Measurements from ENCODE around the gene UBE2J2. TPM values are rescaled to one million over a fixed set of nuclear protein-coding genes. Genes with fewer than 3 reads are reported as not detected.

Gene UBE2J2
- total and polyA plus RNA-seq, 2 of the 4 experiments (the other 2 are of a cell fraction), result 20.6 to 67.5 TPM

DNA sequence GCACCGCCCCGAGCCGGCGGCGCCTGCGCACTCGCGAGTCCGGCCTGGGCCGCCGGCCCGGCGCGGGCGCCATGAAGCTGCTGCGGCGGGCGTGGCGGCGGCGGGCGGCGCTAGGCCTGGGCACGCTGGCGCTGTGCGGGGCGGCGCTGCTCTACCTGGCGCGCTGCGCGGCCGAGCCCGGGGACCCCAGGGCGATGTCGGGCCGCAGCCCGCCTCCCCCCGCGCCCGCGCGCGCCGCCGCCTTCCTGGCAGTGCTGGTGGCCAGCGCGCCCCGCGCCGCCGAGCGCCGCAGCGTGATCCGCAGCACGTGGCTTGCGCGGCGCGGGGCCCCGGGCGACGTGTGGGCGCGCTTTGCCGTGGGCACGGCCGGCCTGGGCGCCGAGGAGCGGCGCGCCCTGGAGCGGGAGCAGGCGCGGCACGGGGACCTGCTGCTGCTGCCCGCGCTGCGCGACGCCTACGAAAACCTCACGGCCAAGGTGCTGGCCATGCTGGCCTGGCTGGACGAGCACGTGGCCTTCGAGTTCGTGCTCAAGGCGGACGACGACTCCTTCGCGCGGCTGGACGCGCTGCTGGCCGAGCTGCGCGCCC, 41.4 kb downstream of the UBE2J2 start, which contains the start of gene B3GALT6:
Gene B3GALT6, plus strand, starts transcription at position 30 of the 588 bp plus-strand sequence. Its CDS starts 42 bp downstream, at position 72.
- peak within 1 kb of the TSS; percentile 89 for H3K23ac ChIP-seq (ENCODE audit: low read depth, low read length)
- DNase-seq (peak; percentile 12), ATAC-seq (ENCODE audit: low read depth) (peak; percentile 19; the same call in 1 of the 2 replicates)
- peaks cover 18% of the 10 kb centered on the region for H3K36me3 ChIP-seq (ENCODE audit: control insufficient read depth, insufficient read depth, low read length)
- in situ Hi-C loops (cut with MboI; ENCODE audit: low sequenced_read_pairs), result no loop called here
- peak within 1 kb of the TSS; percentile 96 to 100 for H4K8ac ChIP-seq (ENCODE audit: low read depth in 2 of 2, low read length in 2 of 2)
- H2BK5ac ChIP-seq (ENCODE audit: low read depth, low read length, poor library complexity, severe bottlenecking), result peak within 1 kb of the TSS; percentile 75
- ChIA-PET CTCF (interaction anchor here (2.3 kb wide), 1 partner anchor 110 kb away, joined by 11 read pairs; no protein-coding TSS in a partner anchor), POLR2A (ENCODE audit: unreplicated experiment) (no interaction called here)
- dilution Hi-C loops (cut with HindIII; ENCODE audit: low sequenced_read_pairs, unreplicated experiment), result no loop called here
- peak within 1 kb of the TSS; percentile 91 for H4K5ac ChIP-seq (ENCODE audit: low read depth, low read length)
- peak within 1 kb of the TSS; percentile 91 for H3K9ac ChIP-seq (ENCODE audit: low read depth, low read length)
- peak within 1 kb of the TSS; percentile 98 for H2AFZ ChIP-seq (replicated peaks; ENCODE audit: low read length, poor library complexity)
- peaks cover 18% of the 10 kb centered on the region for H3K4me1 ChIP-seq (ENCODE audit: control insufficient read depth, insufficient read depth, low read length)
- H4K91ac ChIP-seq (ENCODE audit: insufficient read depth, low read depth, low read length), result peak within 1 kb of the TSS; percentile 79
- no peak within 1 kb of the TSS; the same call in 1 of the 3 replicates for H2BK15ac ChIP-seq (ENCODE audit: low read depth, low read length)
- H3K9me1 ChIP-seq (ENCODE audit: insufficient read depth, low read length), result peaks cover 6% of the 10 kb centered on the region
- 19% methylated on average over 41 of the region's 100 CpGs; no CpG with 5 or more reads in 1 of the 2 experiments for WGBS, 2 experiments (ENCODE audit: extremely low coverage in 2 of 2, insufficient read length in 1 of 2)
- peak within 1 kb of the TSS; percentile 84 for H3K4me3 ChIP-seq (ENCODE audit: insufficient read depth, low read depth, low read length)
- peak within 1 kb of the TSS; percentile 94 for H3K56ac ChIP-seq (ENCODE audit: extremely low read depth, insufficient read depth, low read length)
- H3K27me3 ChIP-seq (ENCODE audit: control insufficient read depth, insufficient read depth, low read length), result no peaks in the 10 kb centered on the region
- no TSS peak for BruUV-seq (replicated peaks)
- H4K20me1 ChIP-seq (ENCODE audit: insufficient read depth, low read length), result peaks cover 24% of the 10 kb centered on the region
- H3K4me2 ChIP-seq (ENCODE audit: low read depth, low read length), result peak within 1 kb of the TSS; percentile 86
- peak within 1 kb of the TSS; percentile 94 for H3K14ac ChIP-seq (replicated peaks; ENCODE audit: low read depth, low read length)
- H3K4ac ChIP-seq (ENCODE audit: low read depth, low read length), result peak within 1 kb of the TSS; percentile 86
- H2AK9ac ChIP-seq (replicated peaks; ENCODE audit: low read depth, low read length, poor library complexity), result peak within 1 kb of the TSS; percentile 96
- H3K18ac ChIP-seq (ENCODE audit: low read depth, low read length), result peak within 1 kb of the TSS; percentile 3; the same call in 1 of the 2 replicates
- H2AK5ac ChIP-seq (ENCODE audit: low read depth, low read length), result peak within 1 kb of the TSS; percentile 99
- no peak within 1 kb of the TSS for H2BK20ac ChIP-seq (ENCODE audit: low read depth, low read length)
- H3K27ac ChIP-seq (ENCODE audit: insufficient read depth, low read length), result peak within 1 kb of the TSS; percentile 81
- H3K79me1 ChIP-seq (ENCODE audit: low read depth in 1 of 2, low read length in 2 of 2), result peaks cover 12 to 68% of the 10 kb centered on the region in 2 experiments; a peak in 3 of 4 replicates
- intact Hi-C loops (cut with micrococcal nuclease), result loop anchor here (5.0 kb wide), 1 partner anchor 250 kb away; the partner anchor contains the start of gene PERM1
- H3K9me3 ChIP-seq (ENCODE audit: control insufficient read depth, insufficient read depth, low read length), result peaks cover 3% of the 10 kb centered on the region
- peak within 1 kb of the TSS; percentile 64 for H2BK120ac ChIP-seq (ENCODE audit: low read depth, low read length)
- TF ChIP-seq RAD21 (IDR thresholded peaks at IDR 0.05; ENCODE audit: low read length), result no peak
- TF ChIP-seq FOS (IDR thresholded peaks at IDR 0.05; ENCODE audit: low read depth, low read length), result no peak
- TF ChIP-seq, protein P1, sequence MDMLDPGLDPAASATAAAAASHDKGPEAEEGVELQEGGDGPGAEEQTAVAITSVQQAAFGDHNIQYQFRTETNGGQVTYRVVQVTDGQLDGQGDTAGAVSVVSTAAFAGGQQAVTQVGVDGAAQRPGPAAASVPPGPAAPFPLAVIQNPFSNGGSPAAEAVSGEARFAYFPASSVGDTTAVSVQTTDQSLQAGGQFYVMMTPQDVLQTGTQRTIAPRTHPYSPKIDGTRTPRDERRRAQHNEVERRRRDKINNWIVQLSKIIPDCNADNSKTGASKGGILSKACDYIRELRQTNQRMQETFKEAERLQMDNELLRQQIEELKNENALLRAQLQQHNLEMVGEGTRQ (IDR thresholded peaks at IDR 0.05; ENCODE audit: low read depth, low read length), result peak; percentile 53; the same call in 1 of the 2 replicates
- TF ChIP-seq, protein P2, sequence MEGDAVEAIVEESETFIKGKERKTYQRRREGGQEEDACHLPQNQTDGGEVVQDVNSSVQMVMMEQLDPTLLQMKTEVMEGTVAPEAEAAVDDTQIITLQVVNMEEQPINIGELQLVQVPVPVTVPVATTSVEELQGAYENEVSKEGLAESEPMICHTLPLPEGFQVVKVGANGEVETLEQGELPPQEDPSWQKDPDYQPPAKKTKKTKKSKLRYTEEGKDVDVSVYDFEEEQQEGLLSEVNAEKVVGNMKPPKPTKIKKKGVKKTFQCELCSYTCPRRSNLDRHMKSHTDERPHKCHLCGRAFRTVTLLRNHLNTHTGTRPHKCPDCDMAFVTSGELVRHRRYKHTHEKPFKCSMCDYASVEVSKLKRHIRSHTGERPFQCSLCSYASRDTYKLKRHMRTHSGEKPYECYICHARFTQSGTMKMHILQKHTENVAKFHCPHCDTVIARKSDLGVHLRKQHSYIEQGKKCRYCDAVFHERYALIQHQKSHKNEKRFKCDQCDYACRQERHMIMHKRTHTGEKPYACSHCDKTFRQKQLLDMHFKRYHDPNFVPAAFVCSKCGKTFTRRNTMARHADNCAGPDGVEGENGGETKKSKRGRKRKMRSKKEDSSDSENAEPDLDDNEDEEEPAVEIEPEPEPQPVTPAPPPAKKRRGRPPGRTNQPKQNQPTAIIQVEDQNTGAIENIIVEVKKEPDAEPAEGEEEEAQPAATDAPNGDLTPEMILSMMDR (conservative IDR thresholded peaks at IDR 0.05; ENCODE audit: low read depth, low read length), result no peak
- TF ChIP-seq MXI1 (IDR thresholded peaks at IDR 0.05; ENCODE audit: borderline replicate concordance, low read depth, low read length), result peak; percentile 67; the same call in 1 of the 2 replicates
- no peak for TF ChIP-seq MAZ (IDR thresholded peaks at IDR 0.05; ENCODE audit: borderline replicate concordance, low read depth, low read length)
- no peak for TF ChIP-seq NFE2L2 (IDR thresholded peaks at IDR 0.05; ENCODE audit: low read depth, low read length)
- TF ChIP-seq MAFK (IDR thresholded peaks at IDR 0.05; ENCODE audit: low read depth, low read length), result no peak
- TF ChIP-seq RCOR1 (IDR thresholded peaks at IDR 0.05; ENCODE audit: insufficient replicate concordance, low read length), result no peak
- TF ChIP-seq CEBPB (IDR thresholded peaks at IDR 0.05; ENCODE audit: low read depth, low read length), result no peak
- 0 out of 2 replicates have a peak, but pooled peaks have one; percentile 15 for TF ChIP-seq BHLHE40 (IDR thresholded peaks at IDR 0.05; ENCODE audit: low read depth, low read length)
- TF ChIP-seq RFX5 (IDR thresholded peaks at IDR 0.05; ENCODE audit: low read depth, low read length), result no peak
- TF ChIP-seq CHD1 (IDR thresholded peaks at IDR 0.05; ENCODE audit: low read depth, low read length), result no peak
- no peak for TF ChIP-seq SMC3 (IDR thresholded peaks at IDR 0.05; ENCODE audit: low read depth, low read length)
- no peak for TF ChIP-seq POLR2A (IDR thresholded peaks at IDR 0.05; ENCODE audit: low read depth, low read length)

All from IMR-90 (cell line).